ENCODE data around the gene CASP5. TPM values are rescaled to one million over a fixed set of nuclear protein-coding genes. Genes with fewer than 3 reads are reported as not detected.

Gene CASP5
- polyA plus RNA-seq, 1 donor (not counting 4 experiments of a cell fraction or from before 2014, with no cell fraction given), result not detected

GRCh38 chr11:105000167-105000566 lies 22.8 kb downstream of the CASP5 start:
- H3K36me3 ChIP-seq (ENCODE audit: control insufficient read depth in 2 of 2, extremely low read depth in 1 of 2, insufficient read depth in 2 of 2, low read length in 2 of 2), result no peaks in the 10 kb centered on the region
- H2AFZ ChIP-seq (ENCODE audit: control insufficient read depth, low read length), result no peak overlapping the region
- no peaks in the 10 kb centered on the region for H3K27me3 ChIP-seq (ENCODE audit: control insufficient read depth, extremely low read depth, insufficient read depth, low read length)
- dilution Hi-C loops (cut with MboI; ENCODE audit: extremely low pct_ligation_motif_present, low sequenced_read_pairs), result no loop called here
- FAIRE-seq (no peak), DNase-seq (ENCODE audit: low read depth, low spot score) (no peak)
- H3K4me2 ChIP-seq (ENCODE audit: control insufficient read depth, extremely low read depth, insufficient read depth, low read depth, low read length), result no peak overlapping the region
- H3K9ac ChIP-seq (ENCODE audit: control insufficient read depth, extremely low read depth, insufficient read depth, low read length), result no peak overlapping the region
- no peaks in the 10 kb centered on the region for H3K4me1 ChIP-seq (ENCODE audit: control insufficient read depth, extremely low read depth, insufficient read depth, low read length)
- no peaks in the 10 kb centered on the region for H4K20me1 ChIP-seq (ENCODE audit: control insufficient read depth, extremely low read depth, insufficient read depth, low read length)
- no peaks in the 10 kb centered on the region for H3K9me3 ChIP-seq (ENCODE audit: control insufficient read depth, low read depth, low read length)
- no peak overlapping the region for H3K27ac ChIP-seq (ENCODE audit: control insufficient read depth, insufficient read depth, low read length)
- H3K79me2 ChIP-seq (ENCODE audit: control insufficient read depth, insufficient read depth, low read length), result no peaks in the 10 kb centered on the region
- no peaks in the 10 kb centered on the region for H3K9me1 ChIP-seq (ENCODE audit: control insufficient read depth, extremely low read depth, insufficient read depth, low read length)
- no peak overlapping the region for H3K4me3 ChIP-seq (ENCODE audit: control insufficient read depth in 2 of 3, extremely low read depth in 1 of 3, insufficient read depth in 2 of 3, low read depth in 1 of 3, low read length in 3 of 3)
- TF ChIP-seq CTCF (optimal IDR thresholded peaks at IDR 0.05 in 1 of 3, IDR thresholded peaks at IDR 0.05 in 1 of 3, conservative IDR thresholded peaks at IDR 0.05 in 1 of 3; ENCODE audit: extremely low read depth in 1 of 3, insufficient read depth in 2 of 3, low read length in 3 of 3) (no peak), EZH2 (IDR thresholded peaks at IDR 0.05; ENCODE audit: low read length) (no peak)

GRCh38 chr11:104999721-105000120 lies 23.2 kb downstream of the CASP5 start:
- Histone ChIP-seq H2AFZ (ENCODE audit: control insufficient read depth, low read length) (no peak overlapping the region), H3K9me1 (ENCODE audit: control insufficient read depth, extremely low read depth, insufficient read depth, low read length) (no peaks in the 10 kb centered on the region), H3K27me3 (ENCODE audit: control insufficient read depth, extremely low read depth, insufficient read depth, low read length) (no peaks in the 10 kb centered on the region), H3K9ac (ENCODE audit: control insufficient read depth, extremely low read depth, insufficient read depth, low read length) (no peak overlapping the region), H3K4me3 (ENCODE audit: control insufficient read depth in 2 of 3, extremely low read depth in 1 of 3, insufficient read depth in 2 of 3, low read depth in 1 of 3, low read length in 3 of 3) (no peak overlapping the region), H3K9me3 (ENCODE audit: control insufficient read depth, low read depth, low read length) (no peaks in the 10 kb centered on the region), H3K27ac (ENCODE audit: control insufficient read depth, insufficient read depth, low read length) (no peak overlapping the region), H3K36me3 (ENCODE audit: control insufficient read depth in 2 of 2, extremely low read depth in 1 of 2, insufficient read depth in 2 of 2, low read length in 2 of 2) (no peaks in the 10 kb centered on the region), H3K4me2 (ENCODE audit: control insufficient read depth, extremely low read depth, insufficient read depth, low read depth, low read length) (no peak overlapping the region), H3K79me2 (ENCODE audit: control insufficient read depth, insufficient read depth, low read length) (no peaks in the 10 kb centered on the region), H3K4me1 (ENCODE audit: control insufficient read depth, extremely low read depth, insufficient read depth, low read length) (no peaks in the 10 kb centered on the region), H4K20me1 (ENCODE audit: control insufficient read depth, extremely low read depth, insufficient read depth, low read length) (no peaks in the 10 kb centered on the region)
- dilution Hi-C loops (cut with MboI; ENCODE audit: extremely low pct_ligation_motif_present, low sequenced_read_pairs), result no loop called here
- no peak for FAIRE-seq
- TF ChIP-seq EZH2 (IDR thresholded peaks at IDR 0.05; ENCODE audit: low read length) (no peak), CTCF (optimal IDR thresholded peaks at IDR 0.05 in 1 of 3, IDR thresholded peaks at IDR 0.05 in 1 of 3, conservative IDR thresholded peaks at IDR 0.05 in 1 of 3; ENCODE audit: extremely low read depth in 1 of 3, insufficient read depth in 2 of 3, low read length in 3 of 3) (no peak)
- no peak for DNase-seq (ENCODE audit: low read depth, low spot score)

Data from keratinocyte (primary cell).